CD14-positive monocyte (primary cell): ENCODE data around the gene ZNF566. TPM values are rescaled to one million over a fixed set of nuclear protein-coding genes. Genes with fewer than 3 reads are reported as not detected.
"Not testable (repeated sequence)": the region's sequence is repeated elsewhere in the genome, so short reads cannot be mapped to it uniquely, and the experiment has no call there.

Experiments used
- DNase-seq, 3 donors: peaks; one replicate each; pipeline ENCODE4 v3.0.0-alpha.2; 2011 to 2022
- H2AFZ ChIP-seq: 2 replicates; pipeline ENCODE4 v1.6.0; 2012; ENCODE audit warnings: mild to moderate bottlenecking, low read depth, low read length, inconsistent platforms; ENCODE audit not compliant: insufficient read depth, poor library complexity, severe bottlenecking
- H3K27ac ChIP-seq, 2 donors: 1 replicate in 1 of 2; 2 replicates in 1 of 2; pipeline ENCODE4 v1.5.1; 2012 to 2013; ENCODE audit warnings: low read length in 2 of 2, control low read depth in 1 of 2, inconsistent platforms in 1 of 2, low read depth in 1 of 2, mild to moderate bottlenecking in 1 of 2
- H3K27me3 ChIP-seq, 2 donors: one replicate each; pipeline versions ENCODE4 v1.6.0 to v1.6.1; 2011 to 2013; ENCODE audit warnings: low read length in 2 of 2; ENCODE audit not compliant: control insufficient read depth in 2 of 2, insufficient read depth in 2 of 2
- H3K36me3 ChIP-seq, 2 donors: replicated peaks in 1 of 2; 1 replicate in 1 of 2; 2 replicates in 1 of 2; pipeline versions ENCODE4 v1.5.1 to v1.6.1; 2012 to 2013; ENCODE audit warnings: low read length in 2 of 2, control low read depth in 1 of 2, inconsistent platforms in 1 of 2, mild to moderate bottlenecking in 1 of 2; ENCODE audit not compliant: insufficient read depth in 2 of 2, control insufficient read depth in 1 of 2
- H3K4me1 ChIP-seq, 2 donors: 1 replicate in 1 of 2; 2 replicates in 1 of 2; pipeline versions ENCODE4 v1.5.1 to v1.6.1; 2012 to 2013; ENCODE audit warnings: low read length in 2 of 2, control low read depth in 1 of 2, inconsistent platforms in 1 of 2, mild to moderate bottlenecking in 1 of 2, moderate library complexity in 1 of 2; ENCODE audit not compliant: insufficient read depth in 2 of 2, control insufficient read depth in 1 of 2
- H3K4me2 ChIP-seq: replicated peaks from 2 replicates; pipeline ENCODE3; 2012; ENCODE audit warnings: low read length, moderate library complexity, mild to moderate bottlenecking; ENCODE audit not compliant: poor library complexity, severe bottlenecking; ENCODE audit errors: extremely low read depth
- H3K4me3 ChIP-seq, 3 experiments: fragments of 200-600 bp in 1 of 3; sonication (generic) in 1 of 3; replicated peaks in 1 of 3; 1 replicate in 2 of 3; 2 replicates in 1 of 3; pipeline ENCODE4 v1.5.1; 2011 to 2013; ENCODE audit warnings: low read length in 3 of 3, mild to moderate bottlenecking in 3 of 3, control low read depth in 2 of 3, low read depth in 2 of 3, inconsistent platforms in 1 of 3, moderate library complexity in 1 of 3
- H3K79me2 ChIP-seq: 2 replicates; pipeline ENCODE4 v1.6.0; 2012; ENCODE audit warnings: mild to moderate bottlenecking, control low read depth, inconsistent platforms, low read length, moderate library complexity; ENCODE audit not compliant: insufficient read depth
- H3K9ac ChIP-seq: 2 replicates; pipeline ENCODE4 v1.6.0; 2017; ENCODE audit warnings: low read length, mild to moderate bottlenecking; ENCODE audit not compliant: insufficient read depth, poor library complexity, severe bottlenecking
- H3K9me3 ChIP-seq, 2 donors: replicated peaks in 1 of 2; 1 replicate in 1 of 2; 2 replicates in 1 of 2; pipeline versions ENCODE4 v1.5.1 to v1.6.1; 2012 to 2013; ENCODE audit warnings: low read length in 2 of 2, control low read depth in 1 of 2; ENCODE audit not compliant: control insufficient read depth in 1 of 2, insufficient read depth in 1 of 2
- H4K20me1 ChIP-seq: 2 replicates; pipeline ENCODE4 v1.6.0; 2012; ENCODE audit warnings: mild to moderate bottlenecking, low read length, control low read depth, moderate library complexity; ENCODE audit not compliant: insufficient read depth
- H3K27ac Mint-ChIP-seq, 7 donors: one replicate each; pipeline ENCODE4 v1.8.0; 2020; ENCODE audit warnings: mild to moderate bottlenecking in 7 of 7, mixed read lengths in 7 of 7, moderate library complexity in 6 of 7, inconsistent platforms in 2 of 7
- H3K27me3 Mint-ChIP-seq, 3 donors: one replicate each; pipeline ENCODE4 v1.8.0; 2021 to 2022; ENCODE audit warnings: low read depth in 3 of 3, mild to moderate bottlenecking in 3 of 3, mixed read lengths in 3 of 3, moderate library complexity in 3 of 3, inconsistent platforms in 1 of 3
- H3K36me3 Mint-ChIP-seq, 2 donors: one replicate each; pipeline ENCODE4 v1.8.0; 2020; ENCODE audit warnings: mixed read lengths in 2 of 2, inconsistent platforms in 1 of 2, mild to moderate bottlenecking in 1 of 2
- H3K4me1 Mint-ChIP-seq: one replicate; pipeline ENCODE4 v1.8.0; 2020; ENCODE audit warnings: mild to moderate bottlenecking, mixed read lengths
- H3K4me3 Mint-ChIP-seq, 2 donors: one replicate each; pipeline ENCODE4 v1.8.0; 2020; ENCODE audit warnings: mild to moderate bottlenecking in 2 of 2, mixed read lengths in 2 of 2, moderate library complexity in 1 of 2
- H3K9me3 Mint-ChIP-seq, 7 donors: one replicate each; pipeline ENCODE4 v1.8.0; 2020 to 2022; ENCODE audit warnings: mixed read lengths in 7 of 7, mild to moderate bottlenecking in 6 of 7, moderate library complexity in 6 of 7, inconsistent platforms in 2 of 7
- WGBS: methylation state at CpG from one replicate; pipeline ENCODE4 v1.1.5; 2013; ENCODE audit warnings: missing lambda C conversion rate; ENCODE audit not compliant: insufficient coverage; 5-methylcytosine and 5-hydroxymethylcytosine counted together
- intact Hi-C, 2 donors: fragments of 100-400 bp; cut with micrococcal nuclease; formaldehyde crosslinking; loops; one replicate each; pipeline versions ENCODE4 v1.15.0 to v1.15.1; 2023
- polyA plus RNA-seq, 3 donors: library from polyadenylated mRNA; depleted of rRNA in 1 of 3; unstranded in 2 of 3; stranded (reverse) in 1 of 3; fragments of 300-500 nt in 2 of 3; fragments of >200 nt in 1 of 3; fragmentation: Illumina TruSeq in 2 of 3; gene quantifications; 1 replicate in 2 of 3; 2 replicates in 1 of 3; pipeline ENCODE4 v1.2.3, GENCODE V29; 2012 to 2021
- TF ChIP-seq, protein P1 (sequence below): fragments of 200-600 bp; IDR thresholded peaks from one replicate; pipeline ENCODE4 v1.8.0; 2022; ENCODE audit warnings: antibody characterized with exemption, mild to moderate bottlenecking

Gene ZNF566
- polyA plus RNA-seq, 3 donors, result 0.95 to 3.9 (median 3.6) TPM

DNA sequence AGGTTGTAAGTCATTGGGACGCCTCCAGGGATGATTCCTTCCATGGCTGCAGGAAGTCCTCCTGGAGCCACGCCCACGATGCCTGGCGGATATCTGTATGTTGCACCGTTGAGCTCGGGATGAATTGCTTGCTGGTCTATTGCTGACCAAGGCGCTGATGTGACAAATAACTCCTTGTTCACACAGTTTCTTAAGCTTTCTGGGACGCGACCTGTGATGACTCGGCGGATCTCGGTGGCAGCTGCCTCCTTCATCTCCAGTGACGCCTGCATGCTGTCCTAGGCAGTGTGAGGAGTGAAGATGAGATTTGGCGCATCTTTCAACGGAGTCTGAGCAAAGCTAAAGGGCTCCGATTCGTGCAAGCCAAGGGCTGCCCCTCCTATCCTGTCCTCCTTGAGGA, 7.6 kb upstream of the ZNF566 start:
- Mint-ChIP-seq H3K4me1 (no peaks in the 10 kb centered on the region), H3K27ac (no peak overlapping the region), H3K4me3 (no peak overlapping the region), H3K9me3 (peaks cover 29 to 94% (median 85%) of the 10 kb centered on the region in 7 donors), H3K36me3 (no peaks in the 10 kb centered on the region), H3K27me3 (peaks cover 0 to 4% (median 0%) of the 10 kb centered on the region in 3 donors)
- Histone ChIP-seq H3K36me3 (no peaks in the 10 kb centered on the region), H3K9ac (no peak overlapping the region), H3K27ac (no peak overlapping the region), H4K20me1 (no peaks in the 10 kb centered on the region), H3K27me3 (no peaks in the 10 kb centered on the region), H3K4me3 (no peak overlapping the region), H3K79me2 (no peaks in the 10 kb centered on the region), H3K4me1 (no peaks in the 10 kb centered on the region), H2AFZ (no peak overlapping the region), H3K9me3 (peaks cover 84% of the 10 kb centered on the region in 2 donors), H3K4me2 (no peak overlapping the region)
- TF ChIP-seq, protein P1, sequence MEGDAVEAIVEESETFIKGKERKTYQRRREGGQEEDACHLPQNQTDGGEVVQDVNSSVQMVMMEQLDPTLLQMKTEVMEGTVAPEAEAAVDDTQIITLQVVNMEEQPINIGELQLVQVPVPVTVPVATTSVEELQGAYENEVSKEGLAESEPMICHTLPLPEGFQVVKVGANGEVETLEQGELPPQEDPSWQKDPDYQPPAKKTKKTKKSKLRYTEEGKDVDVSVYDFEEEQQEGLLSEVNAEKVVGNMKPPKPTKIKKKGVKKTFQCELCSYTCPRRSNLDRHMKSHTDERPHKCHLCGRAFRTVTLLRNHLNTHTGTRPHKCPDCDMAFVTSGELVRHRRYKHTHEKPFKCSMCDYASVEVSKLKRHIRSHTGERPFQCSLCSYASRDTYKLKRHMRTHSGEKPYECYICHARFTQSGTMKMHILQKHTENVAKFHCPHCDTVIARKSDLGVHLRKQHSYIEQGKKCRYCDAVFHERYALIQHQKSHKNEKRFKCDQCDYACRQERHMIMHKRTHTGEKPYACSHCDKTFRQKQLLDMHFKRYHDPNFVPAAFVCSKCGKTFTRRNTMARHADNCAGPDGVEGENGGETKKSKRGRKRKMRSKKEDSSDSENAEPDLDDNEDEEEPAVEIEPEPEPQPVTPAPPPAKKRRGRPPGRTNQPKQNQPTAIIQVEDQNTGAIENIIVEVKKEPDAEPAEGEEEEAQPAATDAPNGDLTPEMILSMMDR, result no peak
- no peak for DNase-seq
- WGBS, result 95% methylated on average over 8 of the region's 17 CpGs
- intact Hi-C loops, result no loop called here

DNA sequence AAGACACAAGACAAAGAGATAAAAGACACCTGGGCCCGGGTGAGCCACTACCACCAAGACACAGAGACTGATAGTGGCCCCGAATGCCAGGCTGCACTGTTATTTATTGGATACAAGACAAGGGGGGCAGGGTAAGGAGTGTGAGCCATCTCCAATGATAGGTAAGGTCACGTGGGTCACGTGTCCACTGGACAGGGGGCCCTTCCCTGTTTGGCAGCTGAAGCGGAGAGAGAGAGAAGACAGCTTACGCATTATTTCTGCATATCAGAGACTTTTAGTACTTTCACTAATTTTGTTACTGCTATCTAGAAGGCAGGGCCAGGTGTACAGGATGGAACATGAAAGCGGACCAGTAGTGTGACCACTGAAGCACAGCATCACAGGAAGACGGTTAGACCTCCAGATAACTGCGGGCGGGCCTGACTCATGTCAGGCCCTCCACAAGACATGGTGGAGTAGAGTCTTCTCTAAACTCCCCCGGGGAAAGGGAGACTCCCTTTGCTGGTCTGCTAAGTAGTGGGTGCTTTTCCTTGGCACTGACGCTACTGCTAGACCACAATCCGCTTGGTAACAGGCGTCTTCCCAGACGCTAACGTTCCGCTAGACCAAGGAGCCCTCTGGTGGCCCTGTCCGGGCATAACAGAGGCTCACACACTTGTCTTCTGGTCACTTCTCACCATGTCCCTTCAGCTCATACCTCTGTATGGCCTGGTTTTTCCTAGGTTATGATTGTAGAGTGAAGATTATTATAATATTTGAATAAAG, 3.5 kb upstream of the ZNF566 start:
- 90% methylated on average over 11 of the region's 18 CpGs for WGBS
- peak overlapping the region in 1 of 7 donors; percentile 25 for H3K27ac Mint-ChIP-seq
- H3K36me3 ChIP-seq, H3K27me3 Mint-ChIP-seq, H3K4me3 ChIP-seq, H3K9ac ChIP-seq, H3K4me2 ChIP-seq, H3K4me3 Mint-ChIP-seq, intact Hi-C loops, H3K27ac ChIP-seq, H2AFZ ChIP-seq, H3K79me2 ChIP-seq, H3K27me3 ChIP-seq, H3K36me3 Mint-ChIP-seq, H4K20me1 ChIP-seq: not testable (repeated sequence)
- peaks cover 26 to 76% (median 62%) of the 10 kb centered on the region in 7 donors for H3K9me3 Mint-ChIP-seq
- TF ChIP-seq, protein P1, result peak; percentile 55
- H3K4me1 Mint-ChIP-seq, result peaks cover 19% of the 10 kb centered on the region
- Histone ChIP-seq H3K9me3 (peaks cover 50 to 52% of the 10 kb centered on the region in 2 donors), H3K4me1 (peaks cover 9 to 18% of the 10 kb centered on the region in 2 donors)
- DNase-seq, result peak; percentile 4 to 14 (median 7)

DNA sequence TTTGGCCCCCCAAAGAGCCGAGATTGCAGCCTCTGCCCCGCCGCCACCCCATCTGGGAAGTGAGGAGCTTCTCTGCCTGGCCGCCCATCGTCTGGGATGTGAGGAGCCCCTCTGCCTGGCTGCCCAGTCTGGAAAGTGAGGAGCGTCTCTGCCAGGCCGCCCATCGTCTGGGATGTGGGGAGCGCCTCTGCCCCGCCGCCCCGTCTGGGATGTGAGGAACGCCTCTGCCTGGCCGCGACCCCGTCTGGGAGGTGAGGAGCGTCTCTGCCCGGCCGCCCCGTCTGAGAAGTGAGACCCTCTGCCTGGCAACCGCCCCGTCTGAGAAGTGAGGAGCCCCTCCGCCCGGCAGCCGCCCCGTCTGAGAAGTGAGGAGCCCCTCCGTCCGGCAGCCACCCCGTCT, 1.5 kb upstream of the ZNF566 start:
- H3K4me2 ChIP-seq, H4K20me1 ChIP-seq, intact Hi-C loops, H3K36me3 Mint-ChIP-seq, DNase-seq, H3K27me3 Mint-ChIP-seq, H3K27ac Mint-ChIP-seq, H3K9ac ChIP-seq, H3K27me3 ChIP-seq, H3K36me3 ChIP-seq, H3K27ac ChIP-seq, H3K79me2 ChIP-seq, H2AFZ ChIP-seq, H3K4me3 ChIP-seq: not testable (repeated sequence)
- peaks cover 19% of the 10 kb centered on the region for H3K4me1 Mint-ChIP-seq
- 94% methylated on average over 13 of the region's 29 CpGs for WGBS
- H3K4me3 Mint-ChIP-seq, result peak overlapping the region in 1 of 2 donors; percentile 99
- peaks cover 9 to 18% of the 10 kb centered on the region in 2 donors for H3K4me1 ChIP-seq
- peaks cover 21 to 74% (median 58%) of the 10 kb centered on the region in 7 donors for H3K9me3 Mint-ChIP-seq
- peaks cover 36 to 39% of the 10 kb centered on the region in 2 donors for H3K9me3 ChIP-seq
